Stomach (tissue), 9 donors: Measurements from ENCODE around the gene LAMB1. TPM values are rescaled to one million over a fixed set of nuclear protein-coding genes. Genes with fewer than 3 reads are reported as not detected.
"Not testable (repeated sequence)": the region's sequence is repeated elsewhere in the genome, so short reads cannot be mapped to it uniquely, and the experiment has no call there.

Experiments
- DNase-seq, 2 donors: peaks; one replicate each; pipeline versions ENCODE4 v3.0.0 to v3.0.0-alpha.2; 2013 to 2019
- H3K27ac ChIP-seq, 5 donors: fragments of 200-600 bp in 4 of 5; sonication (generic) in 4 of 5; one replicate each; pipeline ENCODE4 v1.5.1; 2013 to 2019; ENCODE audit warnings: mild to moderate bottlenecking in 1 of 5, moderate library complexity in 1 of 5
- H3K27me3 ChIP-seq, 3 donors: fragments of 200-600 bp; sonication (generic); one replicate each; pipeline ENCODE4 v1.5.1; 2017 to 2019; ENCODE audit warnings: mixed run types in 1 of 3
- H3K36me3 ChIP-seq, 4 donors: fragments of 200-600 bp; sonication (generic); 1 replicate in 3 of 4; 2 replicates in 1 of 4; pipeline ENCODE4 v1.5.1; 2016 to 2019
- H3K4me1 ChIP-seq, 4 donors: fragments of 200-600 bp; sonication (generic); one replicate each; pipeline ENCODE4 v1.5.1; 2016 to 2019
- H3K4me3 ChIP-seq, 4 donors: fragments of 200-600 bp; sonication (generic) in 3 of 4; one replicate each; pipeline ENCODE4 v1.5.1; 2016 to 2019; ENCODE audit warnings: mild to moderate bottlenecking in 1 of 4
- H3K9me3 ChIP-seq, 4 donors: fragments of 200-600 bp; sonication (generic); one replicate each; pipeline ENCODE4 v1.5.1; 2016 to 2019
- EP300 ChIP-seq: sonication (generic); formaldehyde crosslinking; IDR thresholded peaks from one replicate; pipeline ENCODE4 v1.6.1; 2017; ENCODE audit warnings: antibody characterized with exemption
- POLR2A ChIP-seq, 4 donors: fragments of 450-650 bp; IDR thresholded peaks; one replicate each; pipeline ENCODE4 v1.6.1; 2016; ENCODE audit warnings: antibody characterized with exemption in 4 of 4, control low read depth in 2 of 4, mild to moderate bottlenecking in 1 of 4, moderate library complexity in 1 of 4
- POLR2AphosphoS5 ChIP-seq, 3 donors: sonication (generic); formaldehyde crosslinking; IDR thresholded peaks; one replicate each; pipeline ENCODE4 v1.6.1; 2016; ENCODE audit warnings: antibody characterized with exemption in 3 of 3
- WGBS, 5 donors: extraction: QIAGEN DNeasy Blood & Tissue Kit in 3 of 5; methylation state at CpG; one replicate each; pipeline versions ENCODE4 v1.1.5 to v1.1.7; 2013 to 2018; 5-methylcytosine and 5-hydroxymethylcytosine counted together
- intact Hi-C: fragments of 100-400 bp; cut with DNase I; formaldehyde crosslinking; loops from one replicate; pipeline ENCODE4 v1.15.1; 2023; ENCODE audit warnings: low total_unique reads
- polyA plus RNA-seq, 3 donors: library from polyadenylated mRNA; stranded (reverse); fragments of 200-250 nt; gene quantifications; one replicate each; pipeline ENCODE4 v1.2.3, GENCODE V29; 2013
- total RNA-seq, 5 donors: library from RNA; depleted of rRNA; stranded (reverse); fragments of >200 nt; gene quantifications; one replicate each; pipeline versions ENCODE4 v1.1.0 to v1.2.3, GENCODE V29; 2014 to 2016
- TF ChIP-seq, protein P1 (sequence below), 7 experiments: fragments of 450-650 bp in 4 of 7; fragments of 200-600 bp in 3 of 7; sonication (generic) in 3 of 7; IDR thresholded peaks; one replicate each; pipeline ENCODE4 v1.5.1; 2016 to 2019; ENCODE audit warnings: antibody characterized with exemption in 7 of 7, control low read depth in 2 of 7, mild to moderate bottlenecking in 1 of 7
- donor health status: healthy with polysubstance abuse.
- donor health status: Bipolar disorder and iron deficiency.
- donor health status: healthy.

LAMB1 gene
- total and polyA plus RNA-seq, 8 donors, result 50.0 to 399 (median 111) TPM

- DNase-seq, result no peak
- peaks cover 6 to 58% (median 28%) of the 10 kb centered on the region in 4 donors for H3K4me1 ChIP-seq
- TF ChIP-seq POLR2A (IDR thresholded peaks at IDR 0.05) (no peak), EP300 (no peak)
- intact Hi-C loops, result no loop called here
- H3K27ac ChIP-seq, result no peak overlapping the region
- H3K36me3 ChIP-seq, result peaks cover 26 to 59% (median 50%) of the 10 kb centered on the region in 4 donors
- H3K4me3 ChIP-seq, result no peak overlapping the region
- no peaks in the 10 kb centered on the region for H3K27me3 ChIP-seq
- no peaks in the 10 kb centered on the region for H3K9me3 ChIP-seq
Observed at GRCh38 chr7:107902381-107902780, 100.6 kb downstream of the LAMB1 start.

DNA sequence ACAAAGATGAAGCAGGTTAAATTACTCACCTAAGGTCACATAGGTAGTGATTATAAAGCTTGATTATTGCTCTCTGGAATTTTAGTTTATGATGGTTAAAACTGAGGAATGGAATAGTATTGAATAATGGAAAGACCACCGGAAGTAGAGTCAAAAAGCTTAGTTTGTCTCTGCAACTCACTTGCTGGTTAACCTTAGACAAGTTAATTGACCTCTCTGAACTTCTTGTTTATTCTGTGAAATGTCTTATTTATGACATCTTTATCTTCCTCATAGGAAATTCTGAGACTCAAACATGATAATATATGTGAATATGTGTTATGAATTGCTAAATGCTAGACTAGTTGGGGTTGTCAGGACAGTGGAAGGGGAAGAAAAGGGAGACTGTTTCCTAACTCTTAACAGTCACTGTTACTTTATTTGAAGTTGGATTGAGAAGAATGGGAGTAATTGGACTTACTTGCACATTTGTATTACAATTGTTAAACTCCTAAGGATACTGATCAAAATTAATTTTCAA is 102.4 kb downstream of the LAMB1 start:
- intact Hi-C loops, result no loop called here
- Histone ChIP-seq H3K36me3 (peaks cover 26 to 56% (median 44%) of the 10 kb centered on the region in 4 donors), H3K27ac (no peak overlapping the region), H3K27me3 (no peaks in the 10 kb centered on the region), H3K4me3 (no peak overlapping the region), H3K4me1 (peaks cover 6 to 70% (median 34%) of the 10 kb centered on the region in 4 donors), H3K9me3 (no peaks in the 10 kb centered on the region)
- TF ChIP-seq POLR2A (IDR thresholded peaks at IDR 0.05) (no peak), POLR2AphosphoS5 (IDR thresholded peaks at IDR 0.05) (no peak), EP300 (no peak)
- TF ChIP-seq, protein P1, sequence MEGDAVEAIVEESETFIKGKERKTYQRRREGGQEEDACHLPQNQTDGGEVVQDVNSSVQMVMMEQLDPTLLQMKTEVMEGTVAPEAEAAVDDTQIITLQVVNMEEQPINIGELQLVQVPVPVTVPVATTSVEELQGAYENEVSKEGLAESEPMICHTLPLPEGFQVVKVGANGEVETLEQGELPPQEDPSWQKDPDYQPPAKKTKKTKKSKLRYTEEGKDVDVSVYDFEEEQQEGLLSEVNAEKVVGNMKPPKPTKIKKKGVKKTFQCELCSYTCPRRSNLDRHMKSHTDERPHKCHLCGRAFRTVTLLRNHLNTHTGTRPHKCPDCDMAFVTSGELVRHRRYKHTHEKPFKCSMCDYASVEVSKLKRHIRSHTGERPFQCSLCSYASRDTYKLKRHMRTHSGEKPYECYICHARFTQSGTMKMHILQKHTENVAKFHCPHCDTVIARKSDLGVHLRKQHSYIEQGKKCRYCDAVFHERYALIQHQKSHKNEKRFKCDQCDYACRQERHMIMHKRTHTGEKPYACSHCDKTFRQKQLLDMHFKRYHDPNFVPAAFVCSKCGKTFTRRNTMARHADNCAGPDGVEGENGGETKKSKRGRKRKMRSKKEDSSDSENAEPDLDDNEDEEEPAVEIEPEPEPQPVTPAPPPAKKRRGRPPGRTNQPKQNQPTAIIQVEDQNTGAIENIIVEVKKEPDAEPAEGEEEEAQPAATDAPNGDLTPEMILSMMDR (IDR thresholded peaks at IDR 0.05), result no peak
- WGBS, 5 donors, result 79 to 94% (median 85%) methylated on average over 1 of the region's 1 CpG
- no peak for DNase-seq

DNA sequence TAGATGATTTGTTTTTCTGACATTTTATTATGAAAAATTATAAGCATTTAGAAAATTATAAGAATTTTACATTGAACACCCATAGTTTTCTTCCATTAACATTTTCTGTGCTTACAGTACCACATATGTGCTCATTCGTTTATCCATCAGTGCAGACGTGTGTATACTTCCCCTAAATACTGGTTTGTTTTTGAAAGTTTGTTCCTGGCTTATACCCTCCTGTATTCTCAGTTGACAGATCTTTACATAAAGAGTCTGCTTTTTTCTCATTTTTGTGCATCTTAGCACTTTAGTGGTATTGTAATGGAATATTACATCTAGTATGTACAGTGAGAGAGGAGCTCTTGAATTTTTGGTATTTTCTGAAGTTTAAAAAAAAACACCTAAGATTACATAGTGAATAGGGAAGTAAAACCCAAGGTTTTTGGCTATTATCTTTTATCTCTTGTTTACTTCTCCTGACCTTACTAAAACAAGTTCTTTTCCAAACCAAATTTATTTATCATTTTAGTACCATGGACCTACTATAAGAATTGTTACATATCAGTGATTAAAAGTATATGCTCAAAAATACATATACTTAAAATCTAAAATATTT is 103.9 kb downstream of the LAMB1 start:
- no peak overlapping the region for H3K4me3 ChIP-seq
- peaks cover 6 to 85% (median 42%) of the 10 kb centered on the region in 4 donors for H3K4me1 ChIP-seq
- no peaks in the 10 kb centered on the region for H3K9me3 ChIP-seq
- WGBS, 5 donors, result 15 to 44% (median 29%) methylated on average over 2 of the region's 2 CpGs
- TF ChIP-seq POLR2AphosphoS5 (IDR thresholded peaks at IDR 0.05) (no peak), POLR2A (IDR thresholded peaks at IDR 0.05) (no peak), EP300 (no peak)
- H3K36me3 ChIP-seq, result peaks cover 20 to 56% (median 43%) of the 10 kb centered on the region in 4 donors
- no peak overlapping the region for H3K27ac ChIP-seq
- no peak for DNase-seq
- intact Hi-C loops, result no loop called here
- H3K27me3 ChIP-seq, result no peaks in the 10 kb centered on the region

DNA sequence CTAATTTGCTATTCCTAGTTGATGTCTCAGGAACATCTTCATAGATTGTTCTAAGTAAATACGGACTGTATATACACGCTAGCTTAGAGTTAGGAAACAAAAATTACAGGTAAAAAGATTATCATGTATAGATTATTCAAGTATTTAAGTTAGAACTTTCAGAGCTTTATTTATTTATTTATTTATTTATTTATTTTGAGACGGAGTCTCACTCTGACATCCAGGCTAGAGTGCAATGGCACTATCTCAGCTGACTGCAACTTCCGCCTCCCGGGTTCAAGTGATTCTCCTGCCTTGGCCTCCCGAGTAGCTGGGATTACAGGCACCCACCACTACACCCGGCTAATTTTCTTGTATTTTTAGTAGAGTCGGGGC is 110.6 kb downstream of the LAMB1 start:
- intact Hi-C loops, DNase-seq, H3K27me3 ChIP-seq, H3K9me3 ChIP-seq: not testable (repeated sequence)
- Histone ChIP-seq H3K4me1 (peaks cover 19 to 65% (median 38%) of the 10 kb centered on the region in 4 donors), H3K27ac (peak overlapping the region in 4 of 5 donors; percentile 94 to 99 (median 96)), H3K36me3 (peaks cover 7 to 40% (median 24%) of the 10 kb centered on the region in 4 donors), H3K4me3 (peak overlapping the region; percentile 49 to 79 (median 66))
- WGBS, 5 donors, result 77 to 85% (median 79%) methylated on average over 8 of the region's 8 CpGs

- TF ChIP-seq, protein P1 (IDR thresholded peaks at IDR 0.05), result no peak
- TF ChIP-seq EP300 (no peak), POLR2AphosphoS5 (IDR thresholded peaks at IDR 0.05) (no peak), POLR2A (IDR thresholded peaks at IDR 0.05) (no peak)
- intact Hi-C loops, result no loop called here
- DNase-seq, result peak in 1 of 2 donors; percentile 44
- Histone ChIP-seq H3K4me1 (peaks cover 19 to 59% (median 36%) of the 10 kb centered on the region in 4 donors), H3K4me3 (peak overlapping the region; percentile 49 to 79 (median 66)), H3K27me3 (no peaks in the 10 kb centered on the region), H3K27ac (peak overlapping the region; percentile 94 to 99 (median 96)), H3K36me3 (peaks cover 7 to 34% (median 21%) of the 10 kb centered on the region in 4 donors), H3K9me3 (no peaks in the 10 kb centered on the region)
- 13 to 25% (median 17%) methylated on average over 9 of the region's 9 CpGs for WGBS, 5 donors
Observed at GRCh38 chr7:107891636-107892366, 111.2 kb downstream of the LAMB1 start.
